ENCODE results near the gene CKS1B.

Gene CKS1B

DNA sequence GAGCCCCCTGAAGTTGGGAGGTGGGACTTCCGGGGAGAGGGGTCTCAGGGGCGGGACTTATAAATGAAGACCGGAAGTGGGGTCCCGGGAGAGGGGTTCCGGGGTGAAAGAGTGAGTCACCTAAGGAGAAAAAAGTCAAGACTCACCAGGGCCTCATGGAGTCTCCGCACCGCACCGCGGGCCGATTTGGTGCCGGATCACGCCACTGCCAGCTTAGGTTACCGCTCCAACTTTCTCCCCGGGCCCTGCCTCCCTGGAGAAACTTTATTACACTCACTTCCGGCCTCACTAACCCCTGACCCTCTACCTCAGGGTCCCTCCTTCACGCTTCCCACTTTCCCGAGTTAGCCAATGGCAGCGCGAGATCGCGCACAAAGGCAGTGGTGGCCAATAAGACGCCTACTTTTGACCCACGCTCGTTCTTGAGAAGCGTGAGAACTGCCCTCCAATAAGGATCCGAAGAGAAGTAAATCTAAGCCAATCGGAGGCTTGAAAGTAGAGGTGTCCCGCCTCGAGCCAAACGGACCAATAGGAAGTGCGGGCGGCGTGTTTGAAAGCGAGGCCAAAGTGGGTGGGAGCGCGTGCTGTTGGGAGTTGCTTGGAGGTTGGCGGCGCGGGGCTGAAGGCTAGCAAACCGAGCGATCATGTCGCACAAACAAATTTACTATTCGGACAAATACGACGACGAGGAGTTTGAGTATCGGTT lies at the start of gene CKS1B:
CKS1B (plus strand) TSS at position 580 of the 706 bp plus-strand sequence; CDS start at position 645, 65 bp downstream.
- DNase-seq: peak; percentile 100

- DNase-seq: no peak
Observed at GRCh38 chr1:154925335-154926170, 48.9 kb upstream of the CKS1B start.

GRCh38 chr1:154926201-154926600 lies 48.3 kb upstream of the CKS1B start:
- DNase-seq: no peak

- no peak for DNase-seq
Observed at GRCh38 chr1:154931940-154932487, 42.5 kb upstream of the CKS1B start.

GRCh38 chr1:154934358-154934948 lies 40.0 kb upstream of the CKS1B start:
- DNase-seq: no peak

DNA sequence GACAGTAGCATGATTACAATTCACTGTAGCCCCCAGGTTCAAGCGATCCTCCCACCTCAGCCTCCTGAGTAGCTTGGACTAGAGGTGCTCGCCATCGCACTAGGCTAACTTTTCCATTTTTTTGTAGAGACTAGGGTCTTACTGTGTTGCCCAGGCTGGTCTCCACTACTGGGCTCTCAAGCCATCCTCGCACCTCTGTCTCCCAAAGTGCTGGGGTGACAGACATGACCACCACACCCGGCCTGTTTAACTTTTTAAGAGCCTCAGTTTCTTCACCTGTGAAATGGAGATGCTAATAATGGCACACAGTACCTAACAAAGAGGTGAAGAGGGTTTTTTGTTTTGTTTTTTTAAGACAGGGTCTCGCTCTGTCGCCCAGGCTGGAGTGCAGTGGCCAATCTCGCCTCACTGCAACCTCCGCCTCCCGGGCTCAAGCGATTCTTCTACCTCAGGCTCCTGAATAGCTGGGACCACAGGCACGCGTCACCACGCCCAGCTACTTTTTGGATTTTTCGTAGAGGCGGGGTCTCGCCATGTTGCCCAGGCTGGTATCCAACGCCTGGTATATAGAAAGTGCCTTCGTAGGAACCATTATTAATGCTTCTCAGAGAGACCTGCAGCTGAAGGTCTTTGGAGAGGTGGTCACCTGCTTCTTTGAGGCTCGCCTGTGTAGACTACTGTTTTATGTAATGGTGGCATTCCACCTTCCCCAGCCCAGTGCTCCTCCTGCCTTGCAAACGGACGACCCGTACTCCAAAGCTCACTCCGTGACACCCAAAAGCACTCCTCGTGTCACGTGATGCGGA lies 38.5 kb upstream of the CKS1B start:
- no peak for DNase-seq

GRCh38 chr1:154936555-154937084 lies 37.9 kb upstream of the CKS1B start, which contains the start of gene PMVK:
Gene PMVK (minus strand): TSS chr1:154936719. CDS start chr1:154936685, 34 bp downstream.
- peak; percentile 77 for DNase-seq

DNA sequence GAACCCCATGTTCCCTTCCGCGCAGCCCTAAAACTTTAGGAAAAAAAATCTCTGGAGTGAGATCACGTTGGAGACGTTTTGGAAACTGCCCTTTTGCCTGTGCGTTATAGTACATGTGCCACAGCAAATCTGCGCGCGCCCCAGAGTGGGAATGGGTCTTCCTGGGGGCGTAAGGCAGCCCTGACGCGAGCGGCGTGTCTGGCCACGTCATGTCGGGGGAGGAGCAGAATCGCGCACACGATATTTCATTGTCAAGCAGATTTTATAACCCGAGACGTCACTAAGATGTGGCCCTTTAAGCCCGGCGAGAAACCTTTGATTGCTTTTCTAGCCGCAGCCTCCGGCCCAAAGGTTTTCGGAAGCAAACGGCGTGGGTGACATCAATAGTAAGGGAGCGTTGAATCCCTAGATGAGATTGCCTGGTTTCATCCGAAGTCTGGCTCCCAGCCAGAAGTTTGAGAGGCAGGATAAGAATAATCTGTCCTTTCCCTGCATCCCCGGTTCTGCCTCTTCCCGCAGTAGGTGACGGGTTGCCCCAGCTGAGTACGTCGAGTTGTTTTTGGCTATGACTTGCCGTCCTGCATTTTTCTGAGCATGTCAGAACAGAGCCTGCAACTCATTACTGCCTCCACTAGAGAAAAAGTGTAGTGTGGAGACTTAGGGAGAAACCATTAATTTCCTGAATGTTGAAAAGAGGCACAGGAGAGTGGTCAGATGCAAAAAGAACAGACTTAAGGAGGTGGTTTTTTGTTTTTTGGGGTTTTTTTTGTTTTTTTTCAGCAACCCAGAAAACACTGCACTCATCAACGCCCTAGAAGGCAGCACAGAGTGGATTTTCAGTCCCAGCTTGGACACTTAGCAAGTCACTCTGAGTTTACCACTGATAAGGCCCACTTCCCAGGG lies 37.1 kb upstream of the CKS1B start:
- peak; percentile 69 for DNase-seq

DNA sequence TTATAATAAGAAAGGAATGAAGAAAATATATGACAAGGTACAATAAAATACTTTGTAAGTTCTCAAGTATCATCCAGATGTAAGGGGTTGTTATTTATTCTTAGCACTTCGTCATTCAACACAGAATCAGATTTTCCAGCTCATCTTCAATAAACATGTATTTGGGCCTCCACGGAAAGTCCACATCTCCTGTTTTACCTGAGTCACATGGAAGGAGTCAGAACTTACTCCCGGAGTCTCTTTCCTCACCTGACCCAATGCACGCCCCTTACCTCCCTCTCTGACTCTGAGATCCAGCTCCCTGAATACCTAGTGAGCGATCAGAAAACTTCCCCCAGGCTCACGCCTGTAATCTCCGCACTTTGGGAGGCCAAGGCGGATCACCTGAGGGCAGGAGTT lies 36.5 kb upstream of the CKS1B start:
- DNase-seq: no peak

GRCh38 chr1:154938604-154939399 lies 35.7 kb upstream of the CKS1B start:
- DNase-seq: no peak

- DNase-seq: no peak
Observed at GRCh38 chr1:154940213-154940560, 34.3 kb upstream of the CKS1B start.

DNA sequence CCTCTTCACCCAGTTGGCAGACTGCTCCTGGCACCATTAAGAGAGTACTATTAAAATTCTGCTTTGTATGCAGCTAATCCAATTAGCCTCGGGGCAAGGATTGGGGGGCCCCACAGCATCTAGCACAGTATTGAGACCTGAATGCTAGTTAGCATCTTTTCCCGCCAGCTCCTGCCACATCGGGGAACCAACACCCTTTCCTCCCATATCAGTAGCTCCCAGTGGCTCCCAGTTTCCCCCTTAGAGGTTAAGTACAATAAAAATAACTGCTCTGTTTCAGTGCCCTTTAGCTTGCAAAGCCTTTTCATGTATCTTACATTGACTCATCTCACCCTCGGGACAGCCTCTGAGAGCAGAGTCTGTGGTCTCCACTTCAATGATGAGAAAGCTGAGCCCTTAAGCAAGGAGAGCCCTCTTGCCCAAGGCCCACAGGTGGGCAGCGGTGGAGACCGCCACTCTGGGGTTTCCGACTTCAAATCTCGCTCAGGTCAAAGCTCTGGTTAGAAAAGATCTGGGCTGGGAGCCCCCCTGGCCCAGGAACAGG lies 33.8 kb upstream of the CKS1B start:
- no peak for DNase-seq

- no peak for DNase-seq
Observed at GRCh38 chr1:154941333-154942013, 33.0 kb upstream of the CKS1B start.

GRCh38 chr1:154943649-154944400 lies 30.7 kb upstream of the CKS1B start:
- DNase-seq: no peak

- DNase-seq: no peak
Observed at GRCh38 chr1:154944401-154945159, 29.9 kb upstream of the CKS1B start.

- DNase-seq: no peak
Observed at GRCh38 chr1:154945160-154945961, 29.1 kb upstream of the CKS1B start.
